Amniotic epithelial cell (primary cell): Measurements from ENCODE around the gene ZSWIM4.
A peak's percentile ranks its signal among the peaks of the same experiment; 100 is the strongest.

Experiments
- DNase-seq: peaks from one replicate; pipeline ENCODE4 v3.0.0-alpha.2; 2010; ENCODE audit warnings: low read depth

ZSWIM4 gene

GRCh38 chr19:13812544-13812943 is 17.3 kb downstream of the ZSWIM4 start:
- no peak for DNase-seq

- DNase-seq, result no peak
Observed at GRCh38 chr19:13813147-13813546, 17.9 kb downstream of the ZSWIM4 start.

- no peak for DNase-seq
Observed at GRCh38 chr19:13814550-13814949, 19.3 kb downstream of the ZSWIM4 start.

- DNase-seq, result peak; percentile 41
Observed at GRCh38 chr19:13817018-13817614, 21.9 kb downstream of the ZSWIM4 start.

GRCh38 chr19:13817615-13818371 is 22.6 kb downstream of the ZSWIM4 start:
- DNase-seq, result peak; percentile 44

GRCh38 chr19:13819238-13819637 is 24.0 kb downstream of the ZSWIM4 start:
- no peak for DNase-seq

GRCh38 chr19:13821292-13821691 is 26.0 kb downstream of the ZSWIM4 start:
- no peak for DNase-seq

- DNase-seq, result no peak
Observed at GRCh38 chr19:13823256-13823655, 28.0 kb downstream of the ZSWIM4 start.

GRCh38 chr19:13823901-13824300 is 28.7 kb downstream of the ZSWIM4 start:
- no peak for DNase-seq

- DNase-seq, result no peak
Observed at GRCh38 chr19:13824703-13825102, 29.5 kb downstream of the ZSWIM4 start.

- DNase-seq, result no peak
Observed at GRCh38 chr19:13825489-13826441, 30.5 kb downstream of the ZSWIM4 start.

- DNase-seq, result no peak
Observed at GRCh38 chr19:13826652-13827235, 31.5 kb downstream of the ZSWIM4 start.

- DNase-seq, result no peak
Observed at GRCh38 chr19:13827656-13828055, 32.4 kb downstream of the ZSWIM4 start.

GRCh38 chr19:13830114-13830740 is 35.0 kb downstream of the ZSWIM4 start:
- no peak for DNase-seq

GRCh38 chr19:13830741-13831536 is 35.7 kb downstream of the ZSWIM4 start:
- no peak for DNase-seq

GRCh38 chr19:13831537-13832467 is 36.6 kb downstream of the ZSWIM4 start:
- DNase-seq, result no peak

GRCh38 chr19:13833330-13834243 is 38.3 kb downstream of the ZSWIM4 start:
- DNase-seq, result peak; percentile 78

- peak; percentile 74 for DNase-seq
Observed at GRCh38 chr19:13834244-13835069, 39.2 kb downstream of the ZSWIM4 start.
